Amniotic stem cell (primary cell): ENCODE results near the gene EML3.
"Not testable (repeated sequence)": the region's sequence is repeated elsewhere in the genome, so short reads cannot be mapped to it uniquely, and the experiment has no call there.

Experiments used
- DNase-seq: peaks from one replicate; lab custom pipeline; 2025; lab: John Stamatoyannopoulos, UW

EML3 gene, protein sequence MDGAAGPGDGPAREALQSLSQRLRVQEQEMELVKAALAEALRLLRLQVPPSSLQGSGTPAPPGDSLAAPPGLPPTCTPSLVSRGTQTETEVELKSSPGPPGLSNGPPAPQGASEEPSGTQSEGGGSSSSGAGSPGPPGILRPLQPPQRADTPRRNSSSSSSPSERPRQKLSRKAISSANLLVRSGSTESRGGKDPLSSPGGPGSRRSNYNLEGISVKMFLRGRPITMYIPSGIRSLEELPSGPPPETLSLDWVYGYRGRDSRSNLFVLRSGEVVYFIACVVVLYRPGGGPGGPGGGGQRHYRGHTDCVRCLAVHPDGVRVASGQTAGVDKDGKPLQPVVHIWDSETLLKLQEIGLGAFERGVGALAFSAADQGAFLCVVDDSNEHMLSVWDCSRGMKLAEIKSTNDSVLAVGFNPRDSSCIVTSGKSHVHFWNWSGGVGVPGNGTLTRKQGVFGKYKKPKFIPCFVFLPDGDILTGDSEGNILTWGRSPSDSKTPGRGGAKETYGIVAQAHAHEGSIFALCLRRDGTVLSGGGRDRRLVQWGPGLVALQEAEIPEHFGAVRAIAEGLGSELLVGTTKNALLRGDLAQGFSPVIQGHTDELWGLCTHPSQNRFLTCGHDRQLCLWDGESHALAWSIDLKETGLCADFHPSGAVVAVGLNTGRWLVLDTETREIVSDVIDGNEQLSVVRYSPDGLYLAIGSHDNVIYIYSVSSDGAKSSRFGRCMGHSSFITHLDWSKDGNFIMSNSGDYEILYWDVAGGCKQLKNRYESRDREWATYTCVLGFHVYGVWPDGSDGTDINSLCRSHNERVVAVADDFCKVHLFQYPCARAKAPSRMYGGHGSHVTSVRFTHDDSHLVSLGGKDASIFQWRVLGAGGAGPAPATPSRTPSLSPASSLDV

GRCh38 chr11:62612366-62613290, at the start of gene EML3, which contains the start of gene ROM1:
TSS of gene EML3 (minus strand) at chr11:62612775. CDS start at chr11:62612457, 318 bp downstream.
TSS of gene ROM1 (plus strand) at chr11:62613257. CDS start at chr11:62613282, 25 bp downstream.
- DNase-seq: no peak

DNA sequence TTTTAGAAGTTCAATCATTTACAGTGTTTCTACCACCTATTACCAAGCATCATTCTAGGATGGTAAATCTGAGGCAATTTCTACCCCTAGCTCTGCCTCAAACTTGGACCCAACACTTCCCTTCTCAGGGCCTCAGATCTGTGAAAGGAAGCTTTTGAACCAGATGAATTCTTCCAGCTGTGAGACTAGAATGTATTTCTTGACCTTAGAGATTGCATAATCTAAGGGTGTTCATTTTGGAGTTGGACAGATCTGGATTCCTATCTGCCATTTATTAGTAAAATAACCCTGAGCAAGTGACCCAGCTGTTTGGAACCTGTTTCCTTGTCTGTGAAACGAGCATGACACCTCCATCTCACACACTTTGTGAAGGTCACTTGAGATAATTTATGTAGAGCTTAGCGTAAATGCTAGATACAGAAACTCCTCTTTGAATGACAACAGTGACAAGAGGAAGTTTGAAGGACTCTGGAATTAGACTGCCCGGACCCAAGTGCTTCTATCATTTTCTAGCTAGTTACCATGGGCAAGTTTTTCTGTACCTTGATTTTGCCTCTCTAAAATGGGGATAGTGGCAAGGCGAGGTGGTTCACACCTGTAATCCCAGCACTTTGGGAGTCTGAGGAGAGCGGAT, 44.3 kb upstream of the EML3 start:
- DNase-seq: no peak

DNA sequence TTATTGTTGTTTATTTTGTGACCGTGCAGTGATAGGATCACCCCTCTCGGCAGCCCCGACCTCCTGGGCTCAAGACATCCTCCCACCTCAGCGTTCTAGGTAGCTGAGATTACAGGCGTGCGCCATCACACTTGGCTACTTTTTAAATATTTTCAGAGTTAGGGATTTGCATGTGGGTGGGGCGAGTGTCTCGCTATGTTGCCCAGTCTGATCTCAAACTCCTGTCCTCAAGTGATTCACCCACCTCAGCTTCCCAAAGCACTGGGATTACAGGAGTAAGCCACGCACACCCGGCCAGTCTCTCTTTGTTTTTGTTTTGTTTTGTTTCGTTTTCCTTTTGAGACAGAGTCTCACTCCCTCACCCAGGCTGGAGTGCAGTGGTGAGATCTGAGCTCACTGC, 41.7 kb upstream of the EML3 start:
- no peak for DNase-seq

DNA sequence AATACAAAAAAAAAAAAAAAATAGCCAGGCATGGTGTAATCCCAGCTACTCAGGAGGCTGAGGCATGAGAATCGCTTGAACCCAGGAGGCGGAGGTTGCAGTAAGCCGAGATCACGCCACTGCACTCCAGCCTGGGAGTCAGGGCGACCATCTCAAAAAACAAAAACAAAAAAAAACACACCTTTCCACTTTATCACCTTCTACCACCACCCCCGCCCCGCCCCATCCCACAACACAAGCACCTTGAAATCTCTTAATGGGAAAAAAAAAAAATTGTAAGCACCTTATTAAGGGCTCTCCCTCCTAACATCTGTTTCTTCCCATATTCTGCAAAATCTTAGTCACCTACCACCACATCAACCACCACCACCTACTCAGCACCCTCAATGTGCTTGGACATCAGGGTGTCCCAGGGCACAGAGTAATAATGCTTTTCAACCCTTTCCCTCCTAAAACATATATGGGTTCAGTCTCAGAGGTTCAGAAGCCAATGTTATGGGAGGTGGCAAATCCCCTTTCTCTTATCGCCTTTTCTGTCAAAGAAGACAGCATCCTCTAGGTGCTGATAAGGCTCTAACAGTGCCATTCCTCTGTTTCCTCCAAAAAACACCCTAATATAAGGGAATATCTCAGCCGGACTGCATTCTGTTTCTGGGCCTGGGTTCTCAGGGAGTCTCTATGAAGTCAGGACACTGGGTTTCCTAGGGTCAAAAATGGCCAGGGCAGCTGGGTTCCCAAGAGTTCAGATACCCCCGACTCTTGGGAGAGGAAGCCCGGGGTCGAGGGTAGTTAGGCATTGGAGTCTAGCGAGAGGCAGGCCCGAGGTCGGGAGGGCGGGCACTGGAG, 39.8 kb upstream of the EML3 start:
- no peak for DNase-seq

DNA sequence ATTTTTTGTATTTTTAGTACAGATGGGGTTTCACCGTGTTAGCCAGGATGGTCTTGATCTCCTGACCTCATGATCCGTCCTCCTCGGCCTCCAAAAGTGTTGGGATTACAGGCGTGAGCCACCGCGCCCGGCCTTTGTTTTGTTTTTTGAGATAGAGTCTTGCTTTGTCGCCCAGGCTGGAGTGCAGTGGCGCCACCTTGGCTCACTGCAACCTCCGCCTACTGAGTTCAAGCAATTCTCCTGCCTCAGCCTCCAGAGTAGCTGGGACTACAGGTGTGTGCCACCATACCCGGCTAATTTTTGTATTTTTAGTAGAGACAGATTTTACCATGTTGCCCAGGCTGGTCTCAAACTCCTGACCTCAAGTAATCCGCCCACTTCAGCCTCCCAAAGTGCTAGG, 37.7 kb upstream of the EML3 start:
- DNase-seq: not testable (repeated sequence)

- no peak for DNase-seq
These were observed 36.9 kb upstream of the EML3 start for GRCh38 chr11:62649486-62649885.

DNA sequence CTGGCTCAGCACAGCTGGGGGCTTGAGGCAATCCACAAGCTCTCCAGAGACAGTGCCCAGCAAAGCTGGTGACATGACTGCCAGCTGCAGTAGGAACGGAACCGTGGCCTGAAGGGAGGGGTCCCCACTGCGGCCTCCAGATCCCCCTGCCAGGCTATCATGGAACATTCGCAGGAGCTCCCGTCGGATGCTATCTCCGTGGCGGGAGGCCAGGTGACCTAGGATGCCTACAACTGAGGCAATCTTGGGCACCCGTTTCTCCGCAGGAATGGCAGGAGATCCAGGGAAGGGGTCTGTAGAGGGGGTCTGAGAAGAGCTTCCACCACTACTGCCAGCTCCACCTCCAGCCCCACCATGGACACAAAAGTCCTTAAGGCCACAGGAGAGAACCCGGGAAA, 36.4 kb upstream of the EML3 start:
- no peak for DNase-seq

DNA sequence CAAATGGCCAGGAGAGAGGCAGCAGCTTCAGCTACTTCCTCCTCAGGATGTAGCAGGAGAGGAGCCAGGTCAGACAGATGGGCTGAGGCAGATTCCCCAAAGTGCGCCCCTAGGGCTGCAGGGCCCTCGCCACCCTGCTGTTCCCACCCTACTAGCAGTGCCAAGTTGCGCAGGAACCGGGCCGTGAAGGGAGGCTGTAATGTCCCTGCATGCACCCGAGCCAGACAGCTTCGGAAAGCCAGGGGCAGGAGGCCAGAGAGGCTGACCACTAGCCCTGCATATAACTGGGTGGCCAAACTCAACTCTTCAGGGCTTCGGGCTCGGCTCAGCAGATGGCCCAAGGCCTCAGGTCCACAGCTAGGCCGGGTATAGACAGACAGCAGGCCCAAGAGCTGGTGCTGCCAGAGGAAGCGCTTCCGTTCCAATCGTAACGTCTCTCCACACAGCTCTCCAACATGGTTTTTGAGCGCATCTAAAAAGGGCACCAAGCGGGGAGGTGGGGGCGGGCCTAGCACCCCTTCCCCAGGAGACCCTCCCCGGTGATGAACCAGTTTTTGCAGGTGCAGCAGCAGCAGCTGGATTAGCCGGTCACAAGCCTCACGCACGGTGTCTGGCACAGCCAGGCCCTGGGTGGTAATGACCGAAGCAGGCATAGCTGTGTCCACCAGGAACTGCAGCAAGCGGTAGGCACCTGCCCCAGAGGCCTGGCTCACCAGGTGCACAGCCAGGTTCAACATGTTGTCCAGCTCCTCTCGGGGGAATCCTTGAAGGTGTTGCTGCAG, 35.8 kb upstream of the EML3 start:
- no peak for DNase-seq

- DNase-seq: no peak
These were observed 35.0 kb upstream of the EML3 start for GRCh38 chr11:62647609-62648005.

DNA sequence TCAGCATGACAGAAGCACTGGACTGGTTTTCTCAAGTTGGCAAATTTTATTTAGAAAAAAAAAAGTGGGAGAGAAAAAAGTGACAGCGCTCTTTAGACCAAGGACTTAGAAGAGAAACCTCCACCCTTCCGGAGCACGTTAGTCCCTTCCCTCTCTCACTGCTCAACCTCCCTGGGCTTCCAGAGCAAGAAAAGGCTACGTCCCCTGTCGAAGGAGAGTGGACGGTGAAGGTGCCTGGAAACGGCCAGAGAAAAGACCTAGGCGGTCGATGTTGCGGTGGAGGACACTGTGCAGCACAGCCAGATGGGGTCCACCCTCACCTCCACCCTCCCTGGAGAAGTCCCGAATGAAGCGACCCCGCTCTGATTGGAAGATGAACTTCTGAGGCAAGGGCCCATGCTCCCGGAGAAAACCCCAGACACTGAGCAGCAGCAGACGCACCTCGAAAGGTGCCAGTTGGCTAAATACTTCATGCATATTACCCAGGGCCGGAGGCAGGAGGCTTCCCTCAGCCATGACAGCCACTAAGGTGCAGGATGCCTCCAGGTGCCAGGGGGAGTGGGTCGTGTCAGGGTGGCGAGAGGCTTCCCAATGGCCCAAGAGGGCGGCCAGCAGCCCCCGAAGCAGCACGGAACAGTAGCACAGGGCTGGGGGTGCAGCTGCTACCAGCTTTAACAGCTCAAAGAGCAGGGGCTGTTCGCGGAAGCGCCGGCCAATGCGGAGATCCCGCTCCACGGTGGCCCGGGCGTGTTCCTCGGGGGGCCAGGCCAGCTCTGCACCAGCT, 34.4 kb upstream of the EML3 start:
- DNase-seq: no peak

GRCh38 chr11:62645946-62646824, 33.6 kb upstream of the EML3 start, which contains the start of gene GANAB:
TSS of gene GANAB (minus strand) at chr11:62646613. CDS start at chr11:62646599, 14 bp downstream.
- DNase-seq: peak; percentile 98

DNA sequence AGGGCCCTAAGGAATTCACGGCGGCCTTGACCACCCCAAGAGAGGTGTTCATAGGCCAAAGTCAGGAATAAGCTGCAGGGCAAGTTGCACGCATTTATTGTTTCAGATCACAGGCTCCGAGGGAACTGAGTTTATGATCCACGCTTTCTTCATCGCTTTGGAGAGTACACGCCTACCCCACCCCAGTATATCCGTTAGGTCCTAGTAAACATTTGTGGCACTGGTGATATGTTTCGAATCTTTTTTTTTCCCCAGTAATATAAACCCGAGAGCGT, 33.0 kb upstream of the EML3 start:
- no peak for DNase-seq

DNA sequence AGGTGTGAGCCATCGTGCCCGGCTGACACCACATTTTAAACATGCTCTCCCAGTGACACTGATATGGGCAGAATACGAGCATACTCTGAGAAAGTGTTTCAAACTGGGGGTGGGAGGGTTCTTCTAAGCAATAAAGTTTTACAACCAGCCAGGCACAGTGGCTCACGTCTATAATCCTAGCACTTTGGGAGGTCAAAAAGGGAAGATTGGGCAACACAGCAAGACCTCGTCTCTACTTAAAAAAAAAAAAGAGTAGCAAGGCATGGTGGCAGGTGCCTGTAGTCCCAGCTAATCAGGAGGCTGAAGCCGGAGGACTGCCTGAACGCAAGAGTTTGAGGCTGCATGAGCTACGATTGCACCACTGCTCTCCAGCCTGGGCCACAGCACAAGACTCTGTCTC, 31.6 kb upstream of the EML3 start:
- DNase-seq: no peak

GRCh38 chr11:62632492-62632891, 19.9 kb upstream of the EML3 start:
- no peak for DNase-seq

DNA sequence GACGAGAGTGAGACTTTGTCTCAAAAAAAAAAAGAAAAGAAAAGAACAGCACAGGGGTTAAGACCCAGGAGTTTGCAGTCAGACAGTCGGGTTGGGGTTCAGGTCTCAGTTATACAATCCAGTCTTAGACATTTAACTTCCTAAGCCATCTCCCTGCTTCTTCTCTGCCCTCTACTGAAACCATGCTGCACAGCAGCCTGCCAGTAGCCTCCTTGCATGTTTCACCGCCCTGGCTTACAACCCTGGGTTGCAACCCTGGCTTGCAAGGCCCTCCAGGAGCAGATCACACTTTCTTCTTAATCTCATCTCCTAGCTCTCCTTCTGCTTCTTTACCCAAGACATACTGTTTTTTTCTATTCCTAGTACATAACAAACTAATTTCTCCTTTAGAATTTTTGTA, 15.1 kb upstream of the EML3 start:
- no peak for DNase-seq

GRCh38 chr11:62622476-62623089, 10.0 kb upstream of the EML3 start:
- DNase-seq: no peak
